Hematopoietic multipotent progenitor cell treated with erythropoietin and hydrocortisone succinate and interleukin-3 and kit ligand, for 6 days (in vitro differentiated cells): Measurements from ENCODE around the gene ZXDC.

Experiments used
- DNase-seq: peaks from one replicate; pipeline ENCODE4 v3.0.0-alpha.2; 2015

The ZXDC gene

DNA sequence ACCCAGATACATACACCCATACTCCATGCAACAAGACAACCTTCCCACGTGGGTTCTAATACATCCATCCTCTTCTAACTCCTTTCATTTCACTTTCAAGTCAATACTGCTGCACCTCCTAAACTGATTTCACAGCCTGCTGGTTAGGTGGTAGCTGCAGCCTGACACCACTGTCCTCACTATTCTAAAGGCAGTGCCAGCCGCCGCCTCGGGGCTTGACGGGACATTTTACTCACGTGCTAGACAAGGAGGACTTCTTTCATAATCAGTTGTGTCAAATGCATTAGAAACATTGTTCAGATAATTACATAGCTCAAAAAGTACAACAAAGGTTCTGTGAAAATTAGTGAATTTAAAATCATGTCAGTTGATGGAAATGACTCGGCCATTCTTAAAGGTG lies 35.6 kb upstream of the ZXDC start:
- no peak for DNase-seq

DNA sequence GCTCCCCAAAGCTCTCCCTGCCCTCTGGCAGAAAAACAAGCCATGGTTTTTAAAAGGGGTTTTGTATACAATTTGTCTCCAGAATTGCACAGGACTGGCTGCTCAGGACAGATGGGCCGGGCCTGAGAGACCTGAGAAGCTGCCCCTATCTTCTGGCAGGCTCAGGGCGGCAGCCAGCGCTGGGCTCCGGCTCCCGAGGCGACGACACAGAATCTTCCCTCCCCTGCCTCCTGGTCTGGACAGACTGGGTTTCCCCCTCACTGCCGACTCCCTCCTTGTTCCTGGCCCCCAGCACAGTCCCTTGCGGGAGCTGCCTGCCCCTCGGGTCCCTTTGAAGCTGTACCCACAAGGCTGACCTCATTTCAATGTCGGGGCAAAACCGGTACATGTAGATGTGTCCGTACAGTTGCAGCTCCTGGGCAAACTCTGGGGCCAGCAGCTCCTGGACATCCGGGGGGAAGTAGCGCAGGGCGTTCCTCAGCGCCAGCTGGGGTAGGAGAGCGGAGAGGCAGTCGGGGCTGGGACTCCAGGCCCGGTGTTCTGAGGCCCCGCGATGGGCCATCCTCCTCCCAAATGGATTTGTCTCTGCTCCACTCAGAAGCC lies 34.7 kb upstream of the ZXDC start:
- no peak for DNase-seq

DNA sequence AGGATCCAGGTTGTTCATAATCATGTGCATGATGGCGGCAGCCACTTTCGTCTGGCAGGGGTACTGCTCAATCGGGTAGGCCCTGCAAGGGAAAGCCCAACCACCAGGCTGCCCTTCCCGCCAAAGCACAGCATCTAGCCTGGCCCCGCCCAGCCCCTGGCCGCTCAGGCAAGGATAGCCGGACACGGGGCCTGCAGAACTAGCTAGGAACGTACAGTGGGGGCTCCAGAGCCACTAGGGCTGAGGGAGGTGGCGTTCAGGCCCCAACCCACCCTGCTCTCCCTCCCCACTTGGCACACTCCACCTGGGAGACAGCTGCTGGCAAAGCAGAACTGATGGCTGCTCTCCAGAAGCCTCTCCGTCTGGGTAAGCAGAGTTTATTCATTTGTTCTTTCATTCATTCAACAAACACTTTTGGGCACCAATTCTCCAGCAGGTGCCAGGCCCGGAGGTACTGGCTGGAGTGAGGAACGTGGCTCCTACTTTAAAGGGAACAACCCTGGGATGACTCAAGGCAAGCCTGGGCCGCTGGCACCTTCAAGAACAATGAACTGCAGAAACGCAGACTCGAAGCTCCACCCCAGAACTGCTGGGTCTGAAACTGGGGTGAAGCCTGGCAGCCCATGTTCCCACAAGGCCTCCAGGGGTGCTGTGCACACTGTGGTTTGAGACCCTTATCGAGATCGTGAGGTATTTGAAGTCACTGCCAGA lies 34.1 kb upstream of the ZXDC start:
- DNase-seq, result no peak

DNA sequence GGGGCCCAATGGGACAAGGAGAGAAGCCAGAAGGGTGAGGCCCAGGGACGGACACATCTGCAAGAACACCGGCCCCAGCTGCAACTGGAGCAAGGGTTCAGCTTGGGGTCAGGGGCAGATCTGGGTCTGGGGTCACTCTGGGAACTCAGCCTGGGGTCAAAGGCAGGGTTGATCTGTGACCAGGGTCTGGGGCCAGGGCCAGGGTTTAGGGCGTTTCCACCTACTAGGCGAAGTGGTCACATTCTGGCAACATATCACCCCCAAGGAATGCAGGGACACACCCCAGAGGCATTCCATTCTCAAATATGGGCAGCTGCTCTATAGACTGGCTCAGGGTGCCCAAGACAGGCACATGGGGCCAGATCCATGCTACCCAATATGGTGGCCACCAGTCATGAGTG lies 32.9 kb upstream of the ZXDC start:
- DNase-seq, result no peak

DNA sequence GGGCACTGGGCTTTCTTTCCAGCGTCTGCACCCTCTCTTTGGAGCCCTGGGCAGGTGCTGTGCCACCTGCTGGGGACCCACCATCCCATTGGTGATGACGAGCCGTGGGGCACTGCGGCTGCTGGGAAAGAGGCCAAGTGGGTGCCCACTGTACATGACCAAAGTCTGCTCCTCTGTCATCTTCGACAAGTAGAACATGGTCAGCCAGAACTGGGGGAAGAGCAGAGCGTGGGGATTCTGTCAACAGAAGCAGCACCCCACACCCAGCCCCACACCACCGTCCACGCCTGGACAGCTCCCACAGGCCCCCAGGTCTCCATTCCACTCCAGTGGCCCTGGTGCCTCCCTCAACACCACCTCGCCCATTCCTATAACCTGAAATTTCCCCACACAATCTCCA lies 32.2 kb upstream of the ZXDC start:
- DNase-seq, result no peak

DNA sequence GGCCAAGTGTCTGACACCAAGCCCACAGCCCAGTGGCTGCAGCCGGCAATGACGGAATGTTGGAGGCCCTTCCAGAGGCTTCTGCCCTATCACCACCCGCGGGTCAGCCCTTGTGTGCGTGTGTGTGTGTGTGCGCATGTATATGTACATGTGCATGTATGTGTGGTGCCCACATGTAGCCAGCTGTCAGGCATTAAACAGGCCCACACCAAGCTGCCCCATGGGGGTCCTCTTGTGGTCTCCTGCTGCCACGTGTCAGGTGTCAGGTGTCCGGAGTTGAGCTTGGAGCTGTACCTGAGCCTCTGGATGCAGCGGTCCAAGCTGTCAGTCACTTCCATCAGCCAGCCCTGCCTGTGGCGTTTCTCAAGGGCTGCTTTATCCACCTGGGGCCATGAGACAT lies 28.0 kb upstream of the ZXDC start:
- DNase-seq, result no peak

DNA sequence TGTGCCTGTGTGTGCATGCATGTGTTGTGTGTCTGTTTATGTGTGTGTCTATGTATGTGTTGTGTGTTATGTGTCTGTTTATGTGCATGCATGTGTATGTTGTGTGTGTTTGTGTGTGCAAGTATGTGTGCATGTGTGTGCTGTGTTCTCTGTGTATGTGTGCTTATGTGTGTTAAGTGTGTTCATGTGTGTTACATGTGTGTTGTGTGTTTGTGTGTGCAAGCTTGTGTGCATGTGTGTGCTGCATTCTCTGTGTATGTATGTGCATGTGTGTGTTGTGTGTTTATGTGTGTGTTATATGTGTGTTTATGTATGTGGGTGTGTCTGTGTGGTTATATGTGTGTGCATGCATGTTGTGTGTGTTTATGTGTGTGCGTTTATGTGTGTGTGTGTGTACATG lies 27.0 kb upstream of the ZXDC start:
- DNase-seq, result no peak

DNA sequence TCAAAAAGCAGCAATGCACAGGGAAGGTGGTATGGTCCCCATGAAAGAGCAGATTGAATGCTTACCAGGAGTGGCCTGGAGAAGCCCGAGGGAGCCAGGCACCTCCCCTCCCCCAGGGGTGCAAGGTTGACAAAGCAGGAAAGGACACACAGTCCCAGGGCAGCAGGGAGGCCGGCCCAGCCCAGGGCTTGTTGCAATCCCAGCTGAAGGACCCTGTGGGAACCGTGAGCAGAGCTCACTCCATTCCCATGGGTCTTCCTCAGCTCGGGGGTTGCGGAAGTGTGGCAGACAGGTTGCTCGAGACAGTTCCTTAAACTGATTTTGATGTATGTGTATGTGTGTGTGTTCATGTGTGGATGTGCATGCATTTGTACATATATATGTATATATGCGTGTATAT lies 26.0 kb upstream of the ZXDC start:
- no peak for DNase-seq

DNA sequence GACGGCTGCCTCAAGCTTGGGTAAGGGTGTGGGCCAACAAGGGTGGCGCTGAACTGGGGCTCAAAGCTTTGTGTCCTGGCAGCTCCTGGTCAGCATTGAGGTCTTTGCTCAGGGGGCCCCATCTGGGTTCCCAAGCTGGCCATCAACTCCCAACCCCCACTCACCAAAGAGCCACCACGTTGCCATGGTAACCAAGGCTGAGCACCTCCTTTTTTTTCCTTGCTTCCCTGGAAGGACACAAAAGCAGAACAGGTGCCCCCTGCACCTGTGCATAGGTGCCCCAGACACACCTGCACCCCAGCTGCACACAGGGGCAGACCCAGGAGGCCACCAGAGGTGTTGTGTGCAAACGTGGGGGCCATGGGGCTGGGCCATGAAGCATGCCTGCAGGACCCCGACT lies 25.4 kb upstream of the ZXDC start:
- DNase-seq, result no peak

DNA sequence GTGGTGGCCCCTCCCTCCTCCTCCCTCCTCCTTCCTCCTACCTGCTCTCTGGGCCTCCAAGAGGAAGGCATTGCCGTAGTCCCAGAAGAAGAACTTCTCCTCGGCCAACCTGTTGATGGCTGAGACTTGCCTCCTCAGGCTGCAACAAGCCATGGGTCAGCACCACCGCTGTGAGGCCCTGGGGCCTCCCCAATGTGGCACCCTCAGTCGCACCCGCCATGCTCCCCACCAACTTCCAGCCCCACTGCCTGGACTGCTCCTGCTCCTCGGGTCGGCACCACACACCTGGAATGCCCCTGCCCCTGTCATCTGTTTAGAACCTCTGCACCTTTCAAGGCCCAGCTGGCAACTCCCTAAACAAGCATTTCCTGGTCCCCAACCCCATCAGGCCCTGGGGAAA lies 24.3 kb upstream of the ZXDC start:
- DNase-seq, result no peak

DNA sequence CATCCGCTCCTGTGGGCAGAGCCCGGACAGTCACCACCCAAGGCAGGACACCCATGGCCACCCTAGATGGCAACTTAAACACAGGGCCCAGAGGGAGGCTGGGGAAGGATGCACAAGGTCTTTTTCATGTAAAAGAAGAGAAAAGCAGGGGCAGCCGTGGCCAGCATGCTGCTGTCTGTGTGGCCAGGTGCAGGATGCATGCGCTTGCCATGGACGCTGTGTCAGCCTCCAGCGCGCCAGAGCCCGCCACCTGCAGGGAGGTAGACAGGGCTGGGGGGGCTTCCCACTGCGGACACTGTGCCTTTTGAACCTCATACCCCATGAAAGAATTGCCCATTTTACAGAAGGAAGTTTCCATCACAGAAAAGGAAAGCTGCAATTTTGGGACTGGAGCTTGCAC lies 23.7 kb upstream of the ZXDC start:
- DNase-seq, result no peak

DNA sequence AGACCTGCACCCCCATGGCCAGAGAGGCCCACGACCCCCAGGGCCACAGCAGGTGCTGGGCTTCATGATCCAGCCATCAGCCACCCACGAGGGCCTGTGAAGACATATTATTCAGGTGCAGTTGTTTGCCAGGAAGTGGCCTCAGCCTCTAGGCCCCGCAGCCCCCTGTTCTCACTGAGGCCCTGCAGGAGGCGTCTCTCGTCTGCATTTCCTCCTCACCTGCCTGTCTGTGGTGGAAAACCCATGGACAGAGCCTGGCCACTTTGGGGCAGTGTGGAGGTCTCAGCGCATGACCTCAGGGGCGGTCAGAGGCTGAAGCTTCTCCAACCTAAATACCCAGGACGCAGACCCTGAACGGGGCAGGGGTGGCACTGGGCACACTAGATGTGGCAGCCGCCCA lies 23.2 kb upstream of the ZXDC start:
- no peak for DNase-seq

DNA sequence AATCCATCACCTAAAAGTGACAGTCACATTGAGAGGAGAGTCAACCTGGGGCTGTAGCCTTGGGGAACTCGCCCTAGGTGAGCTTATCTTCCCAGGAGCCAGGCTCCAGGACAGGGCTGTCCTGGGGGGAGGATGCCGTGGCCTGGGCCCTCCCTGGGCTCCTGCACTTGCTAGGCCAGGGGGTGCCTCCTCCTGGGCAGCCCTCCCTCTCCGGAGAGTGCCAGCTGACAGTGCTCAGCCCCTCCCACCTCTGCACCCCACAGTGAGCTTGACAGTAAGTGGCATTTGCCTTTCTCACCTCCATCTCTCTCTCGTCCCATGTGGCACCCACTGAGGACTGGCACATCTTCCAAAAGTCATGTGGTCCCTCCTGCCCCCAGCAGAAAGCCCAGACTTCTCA lies 22.8 kb upstream of the ZXDC start:
- DNase-seq, result no peak

DNA sequence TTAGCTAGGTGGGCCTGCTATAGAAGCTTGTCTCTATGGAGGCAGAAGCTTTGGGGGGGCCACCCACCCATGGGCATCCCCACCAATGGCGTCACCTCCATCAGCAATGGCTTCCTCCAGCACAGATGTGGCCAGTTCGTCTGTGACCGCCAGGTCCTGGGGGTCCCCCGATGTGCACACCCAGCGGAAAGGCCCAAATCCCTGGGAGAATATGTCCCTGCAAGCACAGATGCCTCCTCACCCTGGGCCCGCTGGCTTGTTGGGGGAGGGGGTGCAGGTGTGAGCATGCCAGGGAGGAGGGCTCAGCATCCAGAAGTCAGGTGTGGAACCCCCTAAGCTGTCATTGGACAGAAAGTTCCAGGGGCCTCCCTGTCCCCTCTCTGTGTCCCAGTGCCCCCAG lies 22.3 kb upstream of the ZXDC start:
- DNase-seq, result no peak

DNA sequence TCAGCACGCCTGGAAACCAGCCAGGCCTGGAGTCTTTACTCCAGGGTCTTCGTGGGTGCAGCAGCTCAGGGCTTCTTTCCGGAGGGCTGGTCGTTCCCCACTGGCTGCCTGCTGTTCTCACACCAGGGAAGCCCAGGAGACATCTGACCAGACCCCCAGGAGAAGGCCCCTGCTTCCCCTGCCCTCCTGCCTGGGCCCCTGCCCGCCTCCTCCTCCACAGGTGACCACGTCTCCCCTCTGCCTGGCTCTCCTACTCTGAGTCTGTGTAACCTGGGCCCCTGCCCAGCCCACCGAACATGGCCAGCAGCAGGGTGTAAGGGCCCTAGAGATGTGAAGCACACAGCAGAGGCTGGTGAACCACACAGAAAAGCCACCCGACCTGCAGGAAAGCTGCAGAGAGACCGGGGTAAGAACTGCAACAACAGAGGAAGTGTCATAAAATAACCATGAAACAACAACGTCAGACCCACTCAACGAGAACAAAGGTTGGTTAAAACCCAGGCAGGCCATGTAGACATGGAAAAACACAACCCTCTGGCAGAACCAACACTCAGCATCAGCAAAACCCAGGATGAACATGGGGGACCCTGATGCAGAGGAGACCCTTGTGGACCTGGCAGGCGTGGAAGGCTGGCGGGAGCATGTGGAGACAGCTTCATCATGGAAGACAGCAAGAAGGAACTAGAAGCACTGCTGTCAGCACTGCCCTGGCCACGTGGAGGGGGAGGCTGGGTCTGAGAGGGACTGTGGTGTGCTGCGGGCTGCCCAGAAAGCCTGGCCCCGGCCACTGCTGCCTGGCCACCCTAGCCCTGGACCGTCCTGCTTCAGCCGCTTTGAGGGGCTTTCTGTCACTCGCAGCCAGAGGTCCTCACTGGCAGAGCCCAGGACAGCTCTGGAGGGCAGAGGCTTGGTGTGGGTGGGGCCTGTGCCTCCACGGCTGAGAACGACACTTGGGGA lies 21.5 kb upstream of the ZXDC start:
- DNase-seq, result peak; percentile 24

DNA sequence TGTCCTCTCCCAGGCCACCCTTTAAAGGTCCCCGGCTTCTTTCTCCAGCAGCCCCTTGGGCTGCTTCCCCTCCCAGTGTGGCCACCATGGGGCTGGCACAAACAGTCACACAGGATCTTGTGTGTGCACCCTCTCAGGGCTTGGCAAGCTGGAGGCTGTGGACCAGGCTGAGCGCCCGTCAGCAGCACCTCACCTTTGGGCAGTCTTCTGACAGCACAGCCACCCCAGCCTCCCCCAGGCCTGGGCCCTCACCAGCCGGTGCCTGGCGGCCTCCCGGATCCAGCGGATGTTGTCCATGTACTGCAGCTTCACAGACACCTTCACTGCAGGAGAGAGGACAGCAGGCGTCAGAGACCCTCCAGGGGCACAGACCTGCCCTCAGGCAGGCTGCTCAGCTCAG lies 20.1 kb upstream of the ZXDC start:
- DNase-seq, result no peak

DNA sequence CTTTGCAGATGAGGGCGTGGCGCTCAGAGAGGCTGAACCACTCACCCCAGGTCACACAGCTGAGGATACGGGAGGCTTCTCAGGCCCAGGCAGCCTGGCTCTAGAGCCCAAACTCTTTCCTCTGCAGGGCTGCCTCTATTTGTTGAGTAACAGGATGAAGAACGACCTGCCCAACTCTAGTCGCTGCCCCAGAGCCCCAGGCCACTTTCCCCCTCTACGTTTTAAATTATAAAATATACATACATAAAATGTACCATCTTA lies 19.2 kb upstream of the ZXDC start:
- no peak for DNase-seq

DNA sequence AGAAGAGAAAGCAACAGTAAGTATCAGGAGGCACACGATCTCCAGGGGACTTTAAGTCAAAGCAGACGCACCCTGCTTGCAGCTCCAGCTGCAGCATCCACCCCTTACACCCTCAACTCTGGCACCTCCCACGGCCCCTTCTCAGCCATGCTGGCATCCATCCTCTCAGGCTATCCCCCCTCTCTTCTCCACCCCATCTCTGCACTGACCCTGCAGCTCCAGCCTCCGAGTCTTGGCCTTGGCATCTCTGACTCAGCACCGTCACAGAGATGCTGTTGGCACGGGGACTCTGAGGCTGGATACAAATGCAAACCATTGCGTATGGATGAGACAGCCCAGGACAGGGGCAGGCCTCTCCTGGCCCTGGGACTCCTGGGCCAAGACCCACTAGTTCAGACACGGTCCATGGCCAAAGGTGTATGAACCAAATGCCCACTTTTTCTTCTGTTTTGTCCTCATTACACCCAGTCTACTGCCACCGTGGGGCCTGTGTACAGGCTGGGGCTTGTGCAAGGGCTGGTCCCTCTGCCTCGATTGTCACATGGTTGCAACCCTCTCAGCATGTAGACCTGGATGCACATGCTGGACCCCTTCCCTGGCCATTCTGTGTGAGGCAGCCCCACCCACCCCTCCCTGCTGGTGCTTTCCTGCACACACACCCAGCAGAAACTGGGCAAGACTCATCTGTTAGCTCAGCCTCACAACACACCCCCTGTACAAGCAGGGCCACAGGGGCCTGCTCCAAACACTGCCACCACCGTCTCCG lies 18.7 kb upstream of the ZXDC start:
- DNase-seq, result no peak

DNA sequence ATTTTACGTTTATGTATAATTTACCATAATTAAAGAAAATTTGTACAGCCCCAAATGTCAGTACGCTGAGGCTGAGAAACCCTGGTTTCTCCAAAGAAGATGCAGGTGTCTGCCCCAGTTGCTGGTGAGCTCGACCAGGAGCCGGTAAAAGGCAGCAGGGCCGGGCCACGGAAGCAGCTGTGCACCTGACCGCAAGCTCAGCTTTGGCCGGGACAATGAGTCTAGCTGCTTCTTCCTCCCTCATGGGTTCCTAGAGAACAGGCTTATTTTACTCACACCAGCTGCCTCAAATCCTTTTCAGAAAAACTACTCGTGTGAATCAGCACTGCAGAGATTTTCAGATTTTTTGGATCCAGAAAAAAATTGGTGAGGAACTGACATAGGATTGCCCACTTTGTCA lies 18.0 kb upstream of the ZXDC start:
- DNase-seq, result no peak

DNA sequence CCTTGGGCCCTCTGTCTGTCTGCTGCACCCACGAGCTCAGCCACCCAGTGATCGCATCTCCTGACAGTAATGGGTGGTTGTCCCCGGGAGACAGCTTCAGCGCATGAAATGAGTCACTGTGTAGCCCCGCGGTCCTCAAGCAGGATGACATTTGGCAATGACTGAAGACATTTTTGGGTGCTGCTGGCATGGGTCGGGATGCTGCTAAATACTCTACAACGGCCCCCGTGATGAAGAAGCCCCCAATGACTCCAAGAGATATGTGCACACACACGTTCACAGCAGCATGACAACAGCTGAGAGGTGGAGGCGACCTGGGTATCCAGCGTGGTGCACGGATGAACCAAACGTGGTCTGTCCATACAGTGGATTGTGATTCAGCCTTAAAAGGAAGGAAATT lies 17.4 kb upstream of the ZXDC start:
- no peak for DNase-seq

DNA sequence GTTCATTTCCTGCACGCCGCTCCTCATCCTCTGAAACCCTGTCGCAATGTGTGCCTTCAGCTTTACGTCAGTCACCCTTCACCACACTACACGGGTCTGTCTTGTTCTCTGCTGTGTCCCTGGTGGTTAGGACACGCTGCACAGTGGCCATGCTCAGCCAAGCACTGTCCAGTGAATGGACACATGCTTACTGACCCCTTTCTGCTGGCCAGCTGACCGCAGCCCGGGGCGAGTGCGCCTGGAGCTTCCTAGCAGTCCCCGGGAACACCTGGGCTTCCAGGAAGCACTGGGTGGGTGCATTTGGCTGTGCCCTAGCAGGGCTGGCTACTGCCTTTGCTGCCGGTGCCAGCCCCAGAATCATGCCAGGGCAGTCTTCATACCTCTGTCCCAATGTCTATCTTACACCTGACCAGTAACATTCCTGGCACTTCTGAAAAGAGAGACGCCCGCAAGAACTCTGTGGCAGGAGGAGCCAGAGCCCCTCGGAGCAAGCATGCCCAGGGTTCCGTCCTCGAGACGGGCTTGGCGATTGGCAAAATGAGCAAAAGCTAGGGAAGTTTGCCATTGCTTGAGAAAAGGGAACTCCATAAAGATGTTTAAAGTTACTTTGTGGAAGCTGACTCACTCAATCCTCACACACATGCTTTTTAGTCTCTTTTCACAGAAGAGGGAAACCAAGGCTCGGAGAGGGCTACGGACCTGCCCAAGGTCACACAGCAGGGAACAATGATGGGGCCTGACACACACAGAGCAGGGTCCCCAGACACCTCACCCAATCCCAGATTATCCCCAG lies 15.7 kb upstream of the ZXDC start:
- no peak for DNase-seq

DNA sequence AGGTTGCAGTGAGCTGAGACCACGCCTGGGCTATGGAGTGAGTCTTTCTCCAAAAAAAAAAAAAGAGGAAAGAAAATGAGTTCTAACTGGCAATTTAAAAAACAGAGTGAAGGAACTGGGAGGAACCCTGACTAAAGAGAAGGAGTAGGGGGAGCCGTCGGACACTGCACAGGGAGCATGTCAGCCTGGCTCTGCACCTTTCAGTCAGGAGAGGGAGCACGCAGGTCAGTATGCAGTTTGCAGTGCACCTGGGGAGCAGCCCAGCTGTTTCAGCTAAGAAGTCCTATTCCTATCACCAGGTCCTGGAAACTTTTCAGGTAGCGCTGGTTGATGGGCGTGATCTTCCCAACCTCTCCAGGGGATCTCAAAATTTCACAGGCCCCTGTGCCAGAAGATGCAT lies 14.9 kb upstream of the ZXDC start:
- DNase-seq, result no peak
